GM10266 (cell line): ENCODE results near the gene HAGH.

Experiments used
- DNase-seq: peaks from one replicate; pipeline ENCODE4 v3.0.0; 2012; ENCODE audit errors: extremely low spot score
- CTCF ChIP-seq: IDR thresholded peaks from 2 replicates; pipeline ENCODE4 v1.5.1; 2012; ENCODE audit warnings: mild to moderate bottlenecking, low read depth; ENCODE audit not compliant: control insufficient read depth, insufficient read depth; ENCODE audit errors: missing control alignments

Gene HAGH

DNA sequence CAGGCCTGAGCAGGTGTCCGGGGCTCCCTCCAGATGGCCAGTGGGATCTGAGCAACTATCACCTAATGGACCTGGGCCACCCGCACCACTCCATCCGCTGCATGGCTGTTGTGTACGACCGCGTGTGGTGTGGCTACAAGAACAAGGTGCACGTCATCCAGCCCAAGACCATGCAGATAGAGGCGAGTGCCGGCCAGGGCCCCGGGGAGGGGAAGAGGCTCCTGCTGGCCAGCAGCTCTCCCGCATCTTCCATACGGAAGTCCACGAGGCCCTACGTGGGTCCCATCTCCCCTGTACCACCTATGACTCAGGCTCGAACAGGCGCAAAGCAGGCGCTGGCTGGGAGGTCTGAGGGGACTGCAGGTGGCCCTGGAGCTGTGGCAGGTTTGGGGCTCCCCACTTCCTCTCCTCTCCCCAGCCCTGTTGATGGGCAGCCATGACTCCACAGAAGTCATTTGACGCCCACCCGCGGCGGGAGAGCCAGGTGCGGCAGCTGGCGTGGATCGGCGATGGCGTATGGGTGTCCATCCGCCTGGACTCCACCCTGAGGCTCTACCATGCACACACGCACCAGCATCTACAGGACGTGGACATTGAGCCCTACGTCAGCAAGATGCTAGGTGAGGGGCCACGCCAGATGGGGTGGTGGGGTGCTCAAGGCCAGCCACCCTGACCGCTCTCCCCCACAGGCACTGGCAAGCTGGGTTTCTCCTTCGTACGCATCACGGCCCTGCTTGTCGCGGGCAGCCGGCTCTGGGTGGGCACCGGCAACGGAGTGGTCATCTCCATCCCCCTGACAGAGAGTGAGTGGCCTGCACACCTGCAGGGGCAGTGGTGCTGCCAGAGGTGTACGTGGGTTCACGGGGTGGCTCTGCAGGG is 59.3 kb downstream of the HAGH start:
- TF ChIP-seq CTCF, result no peak
- DNase-seq, result no peak

- no peak for TF ChIP-seq CTCF
- no peak for DNase-seq
Measured at GRCh38 chr16:1766701-1767100, 59.9 kb downstream of the HAGH start.

- TF ChIP-seq CTCF, result no peak
- DNase-seq, result no peak
Measured at GRCh38 chr16:1766231-1766630, 60.4 kb downstream of the HAGH start.

- DNase-seq, result no peak
- TF ChIP-seq CTCF, result no peak
Measured at GRCh38 chr16:1765826-1766225, 60.8 kb downstream of the HAGH start.

DNA sequence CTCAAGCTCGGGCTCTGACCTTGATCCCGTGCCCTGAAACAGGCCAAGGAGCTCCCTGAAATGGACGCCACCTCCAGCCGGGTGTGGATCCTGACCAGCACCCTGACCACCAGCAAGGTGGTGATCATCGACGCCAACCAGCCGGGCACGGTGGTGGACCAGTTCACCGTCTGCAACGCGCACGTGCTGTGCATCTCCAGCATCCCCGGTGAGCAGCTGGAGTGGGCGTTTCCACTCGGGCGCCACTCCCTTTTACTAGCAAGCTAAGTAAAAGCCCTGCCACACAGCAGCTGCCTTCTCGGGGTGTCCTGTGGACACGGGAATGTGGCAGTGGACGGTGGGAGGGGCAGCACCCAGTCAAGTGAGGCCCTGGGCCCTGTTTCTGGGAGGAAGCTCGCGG is 61.7 kb downstream of the HAGH start:
- no peak for TF ChIP-seq CTCF
- no peak for DNase-seq

GRCh38 chr16:1763521-1764511 is 62.8 kb downstream of the HAGH start:
- TF ChIP-seq CTCF, result no peak
- DNase-seq, result no peak

- no peak for DNase-seq
- TF ChIP-seq CTCF, result no peak
Measured at GRCh38 chr16:1762879-1763520, 63.6 kb downstream of the HAGH start.
